Neural crest cell (in vitro differentiated cells): ENCODE data around the gene RNF144A. TPM values are rescaled to one million over a fixed set of nuclear protein-coding genes. Genes with fewer than 3 reads are reported as not detected.

Experiments used
- DNase-seq: peaks from one replicate; pipeline ENCODE4 v3.0.0; 2021; ENCODE audit warnings: low read depth, mixed read lengths, low spot score
- H3K27ac Mint-ChIP-seq: one replicate; pipeline ENCODE4 v1.8.0; 2021; ENCODE audit warnings: mild to moderate bottlenecking, mixed read lengths; ENCODE audit not compliant: unreplicated experiment
- H3K27me3 Mint-ChIP-seq: 2 replicates; pipeline ENCODE4 v1.8.0; 2021; ENCODE audit warnings: low read depth, mild to moderate bottlenecking, mixed read lengths
- H3K36me3 Mint-ChIP-seq: 2 replicates; pipeline ENCODE4 v1.8.0; 2021; ENCODE audit warnings: low read depth, mild to moderate bottlenecking, mixed read lengths
- H3K4me1 Mint-ChIP-seq: 2 replicates; pipeline ENCODE4 v1.8.0; 2021; ENCODE audit warnings: mixed read lengths
- H3K4me3 Mint-ChIP-seq: one replicate; pipeline ENCODE4 v1.8.0; 2021; ENCODE audit warnings: mild to moderate bottlenecking, mixed read lengths
- H3K9me3 Mint-ChIP-seq: 2 replicates; pipeline ENCODE4 v1.8.0; 2021; ENCODE audit warnings: mixed read lengths
- CTCF ChIP-seq: fragments of 200-600 bp; sonication (generic); conservative IDR thresholded peaks from 2 replicates; pipeline ENCODE4 v1.5.0; 2021; ENCODE audit warnings: antibody characterized with exemption, mild to moderate bottlenecking
- total RNA-seq: library from RNA; stranded (reverse); gene quantifications from 2 replicates; pipeline ENCODE4 v1.2.1, GENCODE V29; 2021

RNF144A gene
- total RNA-seq, 1 donor from 2014 or later: 49.6 TPM

GRCh38 chr2:6909431-6910385 is 7.5 kb upstream of the RNF144A start:
- Mint-ChIP-seq H3K27me3 (no peaks in the 10 kb centered on the region), H3K36me3 (peaks cover 2% of the 10 kb centered on the region), H3K27ac (peak overlapping the region; percentile 17), H3K9me3 (no peaks in the 10 kb centered on the region), H3K4me3 (no peak overlapping the region), H3K4me1 (peaks cover 6% of the 10 kb centered on the region)
- no peak for TF ChIP-seq CTCF
- no peak for DNase-seq

DNA sequence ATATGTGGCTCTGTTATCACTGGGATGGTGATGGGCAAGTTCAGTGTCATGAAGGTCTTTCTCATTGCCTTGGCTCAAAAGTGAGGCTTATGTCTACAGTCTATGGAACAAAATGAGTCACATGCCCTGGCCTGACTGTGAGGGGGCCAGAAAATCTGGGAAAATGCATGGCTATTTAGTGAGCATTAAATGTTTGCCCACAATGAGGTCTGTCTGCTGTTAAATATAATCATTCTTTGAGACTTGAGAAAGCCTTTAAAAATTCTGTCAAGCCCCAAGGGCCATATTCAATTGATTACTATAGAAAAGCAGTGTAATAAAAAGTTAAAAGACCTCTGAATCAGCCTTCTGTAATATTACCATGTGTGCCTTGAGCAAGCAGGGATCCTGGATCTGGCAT is 5.5 kb upstream of the RNF144A start:
- H3K27ac Mint-ChIP-seq: no peak overlapping the region
- no peak for DNase-seq
- H3K36me3 Mint-ChIP-seq: peaks cover 2% of the 10 kb centered on the region
- no peak overlapping the region for H3K4me3 Mint-ChIP-seq
- H3K27me3 Mint-ChIP-seq: no peaks in the 10 kb centered on the region
- TF ChIP-seq CTCF: no peak
- no peaks in the 10 kb centered on the region for H3K9me3 Mint-ChIP-seq
- H3K4me1 Mint-ChIP-seq: peaks cover 24% of the 10 kb centered on the region

DNA sequence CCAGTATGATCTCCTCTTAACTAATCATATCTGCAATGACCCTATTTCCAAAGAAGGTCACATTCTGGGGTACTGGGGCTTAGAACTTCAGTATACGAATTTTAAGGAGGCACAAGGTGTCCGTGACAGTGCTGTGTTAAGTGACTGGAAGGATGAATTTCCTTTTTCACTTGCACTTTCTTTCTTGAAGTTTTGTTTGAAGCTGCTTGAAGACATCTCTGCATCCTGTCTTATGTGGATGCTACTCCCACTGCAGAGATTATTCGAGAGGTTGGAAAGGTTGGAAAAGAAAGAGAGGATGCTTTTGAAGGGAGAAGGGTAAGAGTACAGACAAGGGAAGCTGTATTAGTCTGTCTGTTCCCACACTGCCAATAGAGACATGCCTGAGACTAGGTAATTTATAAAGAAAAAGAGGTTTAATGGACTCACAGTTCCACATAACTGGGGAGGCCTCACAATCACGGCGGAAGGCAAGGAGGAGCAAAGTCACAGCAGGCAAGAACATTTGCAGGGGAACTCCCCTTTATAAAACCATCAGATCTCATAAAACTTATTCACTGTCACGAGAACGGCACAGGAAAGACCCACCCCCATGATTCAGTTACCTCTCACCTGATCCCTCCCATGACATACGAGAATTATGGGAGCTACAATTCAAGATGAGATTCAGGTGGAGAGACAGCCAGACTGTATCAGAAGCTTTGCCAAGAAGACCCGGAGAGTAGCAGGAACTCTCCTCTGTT is 3.6 kb upstream of the RNF144A start:
- no peak for TF ChIP-seq CTCF
- H3K4me3 Mint-ChIP-seq: peak overlapping the region; percentile 58
- H3K9me3 Mint-ChIP-seq: no peaks in the 10 kb centered on the region
- H3K27ac Mint-ChIP-seq: no peak overlapping the region
- H3K27me3 Mint-ChIP-seq: no peaks in the 10 kb centered on the region
- DNase-seq: no peak
- H3K4me1 Mint-ChIP-seq: peaks cover 26% of the 10 kb centered on the region
- H3K36me3 Mint-ChIP-seq: no peaks in the 10 kb centered on the region

- no peaks in the 10 kb centered on the region for H3K9me3 Mint-ChIP-seq
- no peak for TF ChIP-seq CTCF
- no peaks in the 10 kb centered on the region for H3K27me3 Mint-ChIP-seq
- DNase-seq: no peak
- peaks cover 3% of the 10 kb centered on the region for H3K36me3 Mint-ChIP-seq
- peak overlapping the region; percentile 87 for H3K4me3 Mint-ChIP-seq
- peaks cover 38% of the 10 kb centered on the region for H3K4me1 Mint-ChIP-seq
- no peak overlapping the region for H3K27ac Mint-ChIP-seq
These were observed 2.4 kb upstream of the RNF144A start for GRCh38 chr2:6914828-6915227.

- DNase-seq: no peak
- Mint-ChIP-seq H3K36me3 (peaks cover 3% of the 10 kb centered on the region), H3K4me1 (peaks cover 43% of the 10 kb centered on the region), H3K9me3 (no peaks in the 10 kb centered on the region), H3K27me3 (no peaks in the 10 kb centered on the region), H3K27ac (peak overlapping the region; percentile 52), H3K4me3 (peak overlapping the region; percentile 87)
- no peak for TF ChIP-seq CTCF
These were observed 1.8 kb upstream of the RNF144A start for GRCh38 chr2:6915399-6915798.
